GM18519 (cell line): Measurements from ENCODE around the gene ADGRB3.
A peak's percentile ranks its signal among the peaks of the same experiment; 100 is the strongest.

Experiments used
- ATAC-seq: cut with Tn5 transposase; IDR thresholded peaks from one replicate; pipeline ENCODE4 v1.9.1; 2021; ENCODE audit warnings: mild to moderate bottlenecking, moderate library complexity; ENCODE audit not compliant: unreplicated experiment, low FRiP score

The ADGRB3 gene

DNA sequence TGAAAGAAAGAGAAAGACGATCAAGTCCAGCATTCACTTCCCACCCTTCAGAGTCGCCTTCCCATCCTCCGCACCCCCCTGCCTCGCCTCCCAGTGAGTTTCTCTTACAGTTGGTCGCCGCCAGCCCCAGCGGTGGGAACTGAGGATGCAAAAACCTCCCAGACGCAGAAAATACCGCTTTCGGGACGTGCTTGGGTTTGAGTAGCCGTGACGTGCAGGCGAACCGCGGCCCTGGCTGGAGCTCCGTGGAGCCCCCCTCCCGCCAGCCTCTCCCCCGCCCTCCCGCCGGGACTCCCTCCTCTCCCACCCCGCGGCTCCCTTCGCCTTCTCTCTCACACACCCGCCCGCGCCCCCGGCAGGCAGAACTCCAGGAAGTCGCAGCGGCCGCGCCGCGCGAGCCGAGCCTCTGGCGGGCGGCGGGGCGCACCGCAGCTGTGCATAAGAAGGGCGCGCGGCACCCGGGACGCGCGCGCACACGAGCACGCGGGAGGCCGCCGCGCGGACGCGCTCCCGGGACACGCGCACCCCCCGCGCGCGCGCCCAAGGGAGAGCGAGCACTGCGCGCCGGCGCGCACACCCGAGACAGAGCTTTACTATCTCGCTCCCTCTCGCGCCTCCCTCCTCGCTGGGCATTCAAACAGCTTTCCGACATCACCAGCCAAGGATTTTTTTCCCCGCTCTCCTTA lies at the start of gene ADGRB3:
Gene ADGRB3, plus strand, starts transcription at position 557 of the 686 bp plus-strand sequence. CDS start 3,394 bp downstream, outside the sequence.
- peak; percentile 83 for ATAC-seq

DNA sequence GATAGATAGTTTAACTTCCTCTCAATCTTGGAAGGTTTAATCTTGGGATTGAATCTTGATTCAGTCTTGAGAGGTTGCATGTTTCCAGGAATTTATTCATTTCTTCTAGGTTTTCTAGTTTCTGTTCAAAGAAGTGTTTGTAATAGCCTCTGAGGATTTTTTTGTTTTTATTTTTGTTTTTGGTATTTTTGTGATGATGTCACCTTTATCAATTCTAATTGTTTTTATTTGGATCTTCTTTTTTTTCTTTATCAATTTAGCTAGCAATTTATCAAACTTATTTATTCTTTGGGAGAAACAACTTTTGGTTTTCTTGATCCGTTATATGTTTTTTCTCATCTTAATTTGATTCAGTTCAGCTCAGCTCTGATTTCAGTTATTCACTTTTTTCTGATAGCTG lies 41.5 kb upstream of the ADGRB3 start:
- no peak for ATAC-seq

GRCh38 chr6:68597642-68598041 lies 37.4 kb upstream of the ADGRB3 start:
- ATAC-seq: no peak

DNA sequence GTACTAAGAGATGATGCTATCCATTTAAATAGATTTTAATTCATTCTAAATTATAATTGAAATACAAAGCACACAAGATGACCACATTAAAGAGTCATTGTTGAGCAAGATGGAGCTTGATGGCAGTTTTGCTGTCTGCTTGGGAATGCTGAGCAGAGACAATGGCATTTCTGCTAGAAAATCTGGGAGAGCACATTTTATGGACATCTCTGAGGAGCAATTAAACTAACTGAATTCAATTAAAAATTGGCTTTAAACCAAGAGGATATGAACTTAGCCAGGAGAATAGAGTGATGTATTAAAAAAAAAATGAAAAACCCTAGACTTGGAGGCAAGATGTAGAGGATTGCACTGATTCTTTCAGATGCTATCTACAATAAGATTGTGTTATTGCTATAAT lies 19.1 kb upstream of the ADGRB3 start:
- no peak for ATAC-seq

GRCh38 chr6:68625998-68626397 lies 9.1 kb upstream of the ADGRB3 start:
- no peak for ATAC-seq

GRCh38 chr6:68628161-68628560 lies 6.9 kb upstream of the ADGRB3 start:
- no peak for ATAC-seq

GRCh38 chr6:68632734-68633133 lies 2.3 kb upstream of the ADGRB3 start:
- ATAC-seq: no peak

- no peak for ATAC-seq
These were observed 1.7 kb upstream of the ADGRB3 start for GRCh38 chr6:68633281-68633971.

DNA sequence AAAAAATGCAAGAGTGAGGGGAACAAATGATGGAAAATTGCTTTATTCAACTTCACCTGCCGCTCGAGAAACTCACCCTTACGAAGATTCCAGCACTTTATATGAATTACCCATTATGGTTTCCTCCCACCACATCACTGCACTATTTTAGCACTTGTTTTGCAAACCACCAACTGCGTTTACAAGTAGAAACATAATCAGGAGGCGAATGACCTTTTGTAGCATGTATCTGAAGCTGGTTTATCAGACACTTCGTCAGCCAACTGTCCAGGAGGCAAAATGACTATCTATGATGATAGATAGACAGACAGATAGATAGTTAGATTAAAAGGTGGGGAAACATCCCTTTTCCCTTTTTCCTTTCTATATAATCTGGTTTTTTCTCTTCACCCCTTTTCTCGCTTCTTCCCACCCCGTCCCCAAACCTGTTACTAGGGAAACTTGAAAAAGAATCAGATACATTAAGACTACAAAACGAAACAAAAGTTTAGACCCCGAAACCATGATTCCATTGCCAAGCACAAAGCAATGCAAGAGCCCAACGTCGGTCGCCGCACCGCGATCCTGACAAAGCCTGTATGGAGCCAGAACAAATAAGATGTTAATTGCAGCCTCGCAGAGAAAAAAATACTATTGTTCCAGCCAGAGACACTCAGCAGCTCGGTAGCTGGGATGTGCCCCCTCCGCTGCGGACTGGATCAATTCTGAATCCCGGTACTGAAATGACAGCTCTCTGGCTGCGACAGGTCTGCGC lies 933 bp upstream of the ADGRB3 start:
- ATAC-seq: no peak

- no peak for ATAC-seq
These were observed 277 bp downstream of the ADGRB3 start for GRCh38 chr6:68635412-68635705.

GRCh38 chr6:68635706-68636513 lies 828 bp downstream of the ADGRB3 start:
- ATAC-seq: no peak

- no peak for ATAC-seq
These were observed 1.6 kb downstream of the ADGRB3 start for GRCh38 chr6:68636666-68637065.

DNA sequence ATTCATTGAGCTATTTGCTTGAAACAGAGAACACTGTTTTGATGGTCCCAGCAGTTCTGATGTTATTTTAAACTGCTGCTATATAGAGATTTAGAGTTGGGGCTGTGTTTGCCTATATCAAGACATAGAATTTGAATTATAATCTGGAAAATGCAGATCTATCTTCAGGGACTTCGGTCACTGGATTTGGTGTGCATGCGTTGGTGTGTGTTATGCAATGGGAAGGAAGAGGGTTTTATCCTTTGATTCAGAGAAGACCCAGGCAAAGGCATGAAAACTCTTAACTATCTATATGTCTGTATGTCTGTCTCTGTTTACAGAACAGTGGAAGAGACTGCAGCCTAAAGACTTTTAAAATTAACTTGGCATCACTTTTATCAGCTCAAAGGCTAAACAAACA lies 2.0 kb downstream of the ADGRB3 start:
- ATAC-seq: no peak

DNA sequence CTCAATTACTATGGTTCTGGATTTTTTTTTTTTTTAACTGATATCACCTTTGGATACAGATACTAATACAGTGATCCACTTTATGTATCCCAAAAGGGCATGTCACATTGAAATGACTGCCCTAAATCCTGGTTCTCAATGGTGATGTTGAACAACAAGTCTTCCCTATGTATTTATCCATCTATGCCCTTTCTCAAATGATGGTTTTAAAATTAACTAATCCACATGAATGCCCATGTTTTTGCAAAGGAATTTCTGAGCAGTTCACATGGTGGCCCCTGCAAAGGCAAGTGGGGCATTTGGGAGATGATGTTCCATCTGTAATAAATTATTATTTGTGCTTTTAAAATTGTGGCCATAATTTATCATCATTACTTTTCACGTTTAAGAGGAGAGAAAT lies 2.7 kb downstream of the ADGRB3 start:
- no peak for ATAC-seq

DNA sequence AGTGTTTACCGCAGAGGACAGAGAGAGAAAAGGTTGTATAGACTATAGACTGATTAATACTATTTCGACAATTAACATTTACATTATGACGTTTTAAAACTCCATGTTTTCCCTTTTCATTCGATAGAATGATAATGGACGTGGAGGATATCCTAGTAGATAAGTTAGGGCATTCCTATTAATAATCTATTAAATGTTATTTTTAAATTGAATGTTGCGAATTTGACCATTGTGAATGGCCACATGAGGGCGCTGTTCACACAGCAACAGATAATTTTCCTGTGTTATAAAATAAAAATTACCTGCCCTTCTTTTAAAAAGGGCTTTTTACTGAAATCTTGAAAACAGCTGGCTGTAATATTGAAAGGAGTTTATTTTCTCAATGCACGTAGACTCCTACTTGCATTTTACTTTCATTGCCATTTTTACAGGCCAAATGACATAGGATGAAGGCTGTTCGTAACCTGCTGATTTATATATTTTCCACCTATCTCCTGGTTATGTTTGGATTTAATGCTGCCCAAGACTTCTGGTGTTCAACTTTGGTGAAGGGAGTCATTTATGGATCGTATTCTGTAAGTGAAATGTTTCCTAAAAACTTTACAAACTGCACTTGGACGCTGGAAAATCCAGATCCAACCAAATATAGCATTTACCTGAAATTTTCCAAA lies 3.3 kb downstream of the ADGRB3 start:
- ATAC-seq: no peak

- ATAC-seq: no peak
These were observed 4.1 kb downstream of the ADGRB3 start for GRCh38 chr6:68639211-68639610.

- ATAC-seq: no peak
These were observed 4.9 kb downstream of the ADGRB3 start for GRCh38 chr6:68639826-68640490.

GRCh38 chr6:68640491-68640835 lies 5.4 kb downstream of the ADGRB3 start:
- no peak for ATAC-seq

GRCh38 chr6:68641172-68641571 lies 6.1 kb downstream of the ADGRB3 start:
- no peak for ATAC-seq

GRCh38 chr6:68642081-68642480 lies 7.0 kb downstream of the ADGRB3 start:
- no peak for ATAC-seq
